Measurements from ENCODE around the gene PPP2R5A. TPM values are rescaled to one million over a fixed set of nuclear protein-coding genes. Genes with fewer than 3 reads are reported as not detected.

PPP2R5A gene
- total and polyA plus RNA-seq, 2 of the 13 experiments (the other 11 are each of a cell fraction or from before 2014, with no cell fraction given), result 22.0 to 31.4 TPM

DNA sequence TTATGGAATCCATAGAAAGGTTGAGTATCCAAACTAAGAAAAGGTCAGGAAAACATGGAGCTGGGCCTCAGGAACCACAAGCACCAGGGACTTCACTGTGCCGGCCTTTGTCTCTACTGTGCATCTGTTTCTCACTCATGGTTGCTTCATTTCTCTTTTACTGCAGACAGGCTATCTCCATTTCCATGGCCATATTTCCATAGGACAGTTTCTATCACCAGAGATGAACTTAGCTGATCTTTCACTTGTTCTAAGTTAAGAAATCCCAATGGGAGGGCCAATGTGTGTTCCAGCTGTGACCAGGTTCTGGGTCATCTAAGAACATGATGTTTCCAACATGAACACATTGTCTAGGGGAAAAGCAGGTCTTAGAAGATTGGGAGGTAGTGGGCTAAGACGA lies 43.7 kb upstream of the PPP2R5A start:
- no TSS peak for BruUV-seq (replicated peaks)
- CTCF ChIA-PET (ENCODE audit: low intra/inter-chr PET ratio, low total read pairs), result no interaction called here

More for the DNA sequence above, 43.7 kb upstream of the PPP2R5A start:
- ATAC-seq (no peak), DNase-seq (ENCODE audit: low spot score) (no peak), FAIRE-seq (no peak)
- H3K27ac ChIP-seq (ENCODE audit: extremely low read length, insufficient read depth, low read length), result peak overlapping the region; percentile 70
- no peaks in the 10 kb centered on the region for H4K20me1 ChIP-seq (ENCODE audit: insufficient read depth, low read length)
- intact Hi-C loops (cut with micrococcal nuclease; ENCODE audit: unreplicated experiment), result loop anchor here (5.0 kb wide), 1 partner anchor 46 kb away; the partner anchor contains the start of gene PPP2R5A
- peak; percentile 15; the same call in 1 of the 2 replicates for TF ChIP-seq KDM4B (CRISPR knock-in tag; IDR thresholded peaks at IDR 0.05)
- TF ChIP-seq, protein P1, sequence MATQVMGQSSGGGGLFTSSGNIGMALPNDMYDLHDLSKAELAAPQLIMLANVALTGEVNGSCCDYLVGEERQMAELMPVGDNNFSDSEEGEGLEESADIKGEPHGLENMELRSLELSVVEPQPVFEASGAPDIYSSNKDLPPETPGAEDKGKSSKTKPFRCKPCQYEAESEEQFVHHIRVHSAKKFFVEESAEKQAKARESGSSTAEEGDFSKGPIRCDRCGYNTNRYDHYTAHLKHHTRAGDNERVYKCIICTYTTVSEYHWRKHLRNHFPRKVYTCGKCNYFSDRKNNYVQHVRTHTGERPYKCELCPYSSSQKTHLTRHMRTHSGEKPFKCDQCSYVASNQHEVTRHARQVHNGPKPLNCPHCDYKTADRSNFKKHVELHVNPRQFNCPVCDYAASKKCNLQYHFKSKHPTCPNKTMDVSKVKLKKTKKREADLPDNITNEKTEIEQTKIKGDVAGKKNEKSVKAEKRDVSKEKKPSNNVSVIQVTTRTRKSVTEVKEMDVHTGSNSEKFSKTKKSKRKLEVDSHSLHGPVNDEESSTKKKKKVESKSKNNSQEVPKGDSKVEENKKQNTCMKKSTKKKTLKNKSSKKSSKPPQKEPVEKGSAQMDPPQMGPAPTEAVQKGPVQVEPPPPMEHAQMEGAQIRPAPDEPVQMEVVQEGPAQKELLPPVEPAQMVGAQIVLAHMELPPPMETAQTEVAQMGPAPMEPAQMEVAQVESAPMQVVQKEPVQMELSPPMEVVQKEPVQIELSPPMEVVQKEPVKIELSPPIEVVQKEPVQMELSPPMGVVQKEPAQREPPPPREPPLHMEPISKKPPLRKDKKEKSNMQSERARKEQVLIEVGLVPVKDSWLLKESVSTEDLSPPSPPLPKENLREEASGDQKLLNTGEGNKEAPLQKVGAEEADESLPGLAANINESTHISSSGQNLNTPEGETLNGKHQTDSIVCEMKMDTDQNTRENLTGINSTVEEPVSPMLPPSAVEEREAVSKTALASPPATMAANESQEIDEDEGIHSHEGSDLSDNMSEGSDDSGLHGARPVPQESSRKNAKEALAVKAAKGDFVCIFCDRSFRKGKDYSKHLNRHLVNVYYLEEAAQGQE (IDR thresholded peaks at IDR 0.05; ENCODE audit: borderline replicate concordance in 1 of 2, low read depth in 1 of 2, low read length in 2 of 2), result no peak
- peaks cover 80% of the 10 kb centered on the region for H3K4me1 ChIP-seq (ENCODE audit: insufficient read depth, low read length)
- H2AFZ ChIP-seq (ENCODE audit: low read length), result no peak overlapping the region
- POLR2A ChIA-PET, result interaction anchor here (1.5 to 4.2 kb wide), 10 partner anchors 10 to 122 kb away, joined by 4 to 72 read pairs (median 9); no protein-coding TSS in a partner anchor
- WGBS (ENCODE audit: low lambda C conversion rate), result 86% methylated on average over 2 of the region's 2 CpGs
- H3K4me2 ChIP-seq (ENCODE audit: low read depth, low read length), result peak overlapping the region; percentile 56
- in situ Hi-C loops (cut with HindIII; ENCODE audit: extremely low pct_ligation_motif_present, low pct_unique_long_range_greater_than_20kb), result no loop called here
- no peaks in the 10 kb centered on the region; a peak in 1 of 5 replicates for H3K27me3 ChIP-seq (ENCODE audit: control insufficient read depth in 1 of 2, insufficient read depth in 2 of 2, low read length in 2 of 2)
- no peaks in the 10 kb centered on the region for H3K36me3 ChIP-seq (replicated peaks in 1 of 2; ENCODE audit: control insufficient read depth in 1 of 2, insufficient read depth in 2 of 2, low read length in 2 of 2)
- H3K9me3 ChIP-seq (ENCODE audit: low read length), result no peaks in the 10 kb centered on the region
- peak overlapping the region; percentile 55; the same call in 1 of the 2 replicates for H3K9ac ChIP-seq (ENCODE audit: insufficient read depth, low read depth, low read length)
- no peaks in the 10 kb centered on the region for H3K79me2 ChIP-seq (ENCODE audit: insufficient read depth, low read length)
- H3K4me3 ChIP-seq (replicated peaks in 1 of 3; ENCODE audit: insufficient read depth in 1 of 3, low read depth in 2 of 3, low read length in 3 of 3), result no peak overlapping the region; a peak in 1 of 6 replicates

Data from HepG2 (cell line).